Gastrocnemius medialis (tissue), 4 donors: ENCODE measurements around the gene VAT1L. TPM values are rescaled to one million over a fixed set of nuclear protein-coding genes. Genes with fewer than 3 reads are reported as not detected.

Experiments
- ATAC-seq, 2 donors: fragments of 150-250 bp; one replicate each; pipeline ENCODE4 v1.9.1; 2016
- DNase-seq, 2 donors: peaks; one replicate each; pipeline ENCODE4 v3.0.0-alpha.2; 2019
- H3K27ac ChIP-seq, 4 donors: fragments of 200-600 bp; sonication (generic); 1 replicate in 1 of 4; 2 replicates in 3 of 4; pipeline ENCODE4 v1.5.1; 2016 to 2018; ENCODE audit warnings: mild to moderate bottlenecking in 2 of 4, moderate library complexity in 1 of 4
- H3K27me3 ChIP-seq, 3 donors: fragments of 200-600 bp; sonication (generic) in 2 of 3; 1 replicate in 1 of 3; 2 replicates in 2 of 3; pipeline versions ENCODE4 v1.5.1 to v1.6.0; 2016 to 2019; ENCODE audit warnings: mild to moderate bottlenecking in 1 of 3, moderate library complexity in 1 of 3
- H3K36me3 ChIP-seq, 2 donors: fragments of 200-600 bp; sonication (generic) in 1 of 2; one replicate each; pipeline ENCODE4 v1.5.1; 2017 to 2018
- H3K4me1 ChIP-seq, 2 donors: fragments of 200-600 bp; sonication (generic) in 1 of 2; one replicate each; pipeline ENCODE4 v1.5.1; 2016 to 2017; ENCODE audit warnings: mild to moderate bottlenecking in 2 of 2
- H3K4me3 ChIP-seq, 4 donors: fragments of 200-600 bp; sonication (generic) in 3 of 4; 1 replicate in 1 of 4; 2 replicates in 3 of 4; pipeline ENCODE4 v1.5.1; 2016 to 2019; ENCODE audit warnings: mild to moderate bottlenecking in 2 of 4
- H3K9me3 ChIP-seq, 3 donors: fragments of 200-600 bp; sonication (generic) in 2 of 3; 1 replicate in 1 of 3; 2 replicates in 2 of 3; pipeline ENCODE4 v1.5.1; 2016 to 2019
- CTCF ChIP-seq, 5 experiments: fragments of 450-650 bp in 3 of 5; fragments of 200-600 bp in 2 of 5; sonication (generic) in 2 of 5; IDR thresholded peaks in 4 of 5; conservative IDR thresholded peaks in 1 of 5; 1 replicate in 4 of 5; 2 replicates in 1 of 5; pipeline ENCODE4 v1.5.1; 2016 to 2019; ENCODE audit warnings: antibody characterized with exemption in 5 of 5, mild to moderate bottlenecking in 3 of 5, moderate library complexity in 3 of 5
- POLR2A ChIP-seq, 2 donors: fragments of 450-650 bp; IDR thresholded peaks; one replicate each; pipeline ENCODE4 v1.6.1; 2017; ENCODE audit warnings: antibody characterized with exemption in 2 of 2, mild to moderate bottlenecking in 2 of 2, moderate library complexity in 2 of 2
- in situ Hi-C, 4 donors: fragments of 200-750 bp; cut with MboI; loops; one replicate each; pipeline versions ENCODE4 v1.15.0 to v1.8.0; 2017; ENCODE audit warnings: low sequenced_read_pairs in 4 of 4
- intact Hi-C: fragments of 100-400 bp; cut with DNase I; formaldehyde crosslinking; loops from one replicate; pipeline ENCODE4 v1.15.1; 2023; ENCODE audit warnings: low total_unique reads
- total RNA-seq, 4 donors: library from RNA; depleted of rRNA; stranded (reverse); fragments of >200 nt; gene quantifications; one replicate each; pipeline versions ENCODE4 v1.1.0 to v1.2.3, GENCODE V29; 2016

Gene VAT1L
- total RNA-seq, 4 donors from 2014 or later: 0.04 TPM; not detected in 3

- Histone ChIP-seq H3K9me3 (no peaks in the 10 kb centered on the region), H3K27me3 (no peaks in the 10 kb centered on the region), H3K4me1 (no peaks in the 10 kb centered on the region), H3K36me3 (no peaks in the 10 kb centered on the region), H3K27ac (no peak overlapping the region), H3K4me3 (no peak overlapping the region)
- intact Hi-C loops: no loop called here
- in situ Hi-C loops: no loop called here
- TF ChIP-seq CTCF (IDR thresholded peaks at IDR 0.05 in 4 of 5, conservative IDR thresholded peaks at IDR 0.05 in 1 of 5) (no peak), POLR2A (IDR thresholded peaks at IDR 0.05) (no peak)
- DNase-seq (no peak), ATAC-seq (no peak)
These were observed 109.7 kb downstream of the VAT1L start for GRCh38 chr16:77897831-77898605.

- H3K4me1 ChIP-seq: no peaks in the 10 kb centered on the region
- no peak for ATAC-seq
- H3K4me3 ChIP-seq: no peak overlapping the region
- DNase-seq: no peak
- in situ Hi-C loops (no loop called here), intact Hi-C loops (no loop called here)
- H3K36me3 ChIP-seq: no peaks in the 10 kb centered on the region
- no peak overlapping the region for H3K27ac ChIP-seq
- TF ChIP-seq POLR2A (IDR thresholded peaks at IDR 0.05): no peak
- TF ChIP-seq CTCF (IDR thresholded peaks at IDR 0.05 in 4 of 5, conservative IDR thresholded peaks at IDR 0.05 in 1 of 5): no peak
- H3K27me3 ChIP-seq: no peaks in the 10 kb centered on the region
- no peaks in the 10 kb centered on the region for H3K9me3 ChIP-seq
These were observed 110.4 kb downstream of the VAT1L start for GRCh38 chr16:77898671-77899211.

DNA sequence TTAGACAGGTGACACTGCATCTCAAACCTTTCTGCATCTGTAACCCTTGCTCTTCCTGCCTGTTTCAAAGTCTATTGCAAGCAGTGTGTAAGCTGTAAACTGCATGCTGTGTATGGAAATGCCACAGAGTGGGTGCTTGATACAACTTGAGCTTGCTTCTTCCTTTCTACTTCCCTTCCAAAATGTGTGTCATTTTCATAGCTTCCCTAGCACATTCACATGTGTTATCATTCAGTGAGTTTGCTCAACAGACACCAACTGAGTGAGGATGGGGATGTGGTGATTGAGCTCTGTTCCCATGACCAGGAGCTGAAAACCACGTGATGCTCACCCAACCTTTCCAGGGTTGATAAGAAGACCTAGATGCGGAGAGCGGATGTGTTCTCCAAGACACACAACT is 111.1 kb downstream of the VAT1L start:
- intact Hi-C loops: no loop called here
- DNase-seq (no peak), ATAC-seq (no peak)
- Histone ChIP-seq H3K9me3 (no peaks in the 10 kb centered on the region), H3K27me3 (no peaks in the 10 kb centered on the region), H3K27ac (no peak overlapping the region), H3K4me1 (no peaks in the 10 kb centered on the region), H3K4me3 (no peak overlapping the region), H3K36me3 (no peaks in the 10 kb centered on the region)
- TF ChIP-seq POLR2A (IDR thresholded peaks at IDR 0.05) (no peak), CTCF (IDR thresholded peaks at IDR 0.05 in 4 of 5, conservative IDR thresholded peaks at IDR 0.05 in 1 of 5) (no peak)
- in situ Hi-C loops: no loop called here

- Histone ChIP-seq H3K4me3 (no peak overlapping the region), H3K36me3 (no peaks in the 10 kb centered on the region), H3K27me3 (no peaks in the 10 kb centered on the region), H3K9me3 (no peaks in the 10 kb centered on the region), H3K27ac (no peak overlapping the region), H3K4me1 (no peaks in the 10 kb centered on the region)
- TF ChIP-seq POLR2A (IDR thresholded peaks at IDR 0.05) (no peak), CTCF (IDR thresholded peaks at IDR 0.05 in 4 of 5, conservative IDR thresholded peaks at IDR 0.05 in 1 of 5) (no peak)
- no peak for ATAC-seq
- in situ Hi-C loops (loop anchor here in 1 of 4 donors (25.0 kb wide), 1 partner anchor 93 kb away; no protein-coding TSS in a partner anchor), intact Hi-C loops (no loop called here)
- no peak for DNase-seq
These were observed 117.1 kb downstream of the VAT1L start for GRCh38 chr16:77905374-77905920.
